ENCODE data around the gene SPNS1.
"Not testable (repeated sequence)": the region's sequence is repeated elsewhere in the genome, so short reads cannot be mapped to it uniquely, and the experiment has no call there.

The SPNS1 gene

DNA sequence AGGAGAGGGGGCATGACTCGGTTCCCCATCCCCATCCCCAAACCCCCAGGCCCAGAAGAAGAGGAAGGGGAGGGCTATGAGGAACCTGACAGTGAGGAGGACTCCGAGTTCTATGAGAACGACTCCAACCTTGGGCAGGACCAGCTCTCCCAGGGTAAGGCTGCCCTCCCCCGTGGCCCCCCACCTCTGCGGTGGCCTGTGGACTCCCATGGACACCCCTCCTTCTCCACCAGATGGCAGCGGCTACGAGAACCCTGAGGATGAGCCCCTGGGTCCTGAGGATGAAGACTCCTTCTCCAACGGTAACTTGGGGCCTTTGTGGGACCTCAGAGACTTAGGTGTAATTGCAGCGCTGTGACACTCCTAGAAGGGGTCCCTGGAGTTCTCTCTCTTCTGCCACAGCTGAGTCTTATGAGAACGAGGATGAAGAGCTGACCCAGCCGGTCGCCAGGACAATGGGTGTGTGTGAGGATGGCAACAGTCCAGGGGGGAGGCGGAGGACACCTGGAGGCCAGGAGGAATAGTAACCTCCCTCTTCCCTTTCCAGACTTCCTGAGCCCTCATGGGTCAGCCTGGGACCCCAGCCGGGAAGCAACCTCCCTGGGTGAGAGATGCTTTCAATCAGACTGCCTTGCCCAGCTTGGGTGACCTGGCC is 37.2 kb upstream of the SPNS1 start:
- no peak overlapping the region for H3K27ac ChIP-seq (ENCODE audit: low read depth, low read length, poor library complexity, severe bottlenecking)
- H3K36me3 ChIP-seq (ENCODE audit: insufficient read depth, low read length): peaks cover 42% of the 10 kb centered on the region
- no peak overlapping the region for H3K4me3 ChIP-seq (ENCODE audit: low read depth, low read length, poor library complexity, severe bottlenecking)
- no peak overlapping the region for H3K4me2 ChIP-seq (ENCODE audit: low read length)
- H3K9ac ChIP-seq (ENCODE audit: low read length): no peak overlapping the region
- no peaks in the 10 kb centered on the region for H3K9me2 ChIP-seq (ENCODE audit: low read depth, low read length)
- no peaks in the 10 kb centered on the region for H3K27me3 ChIP-seq (ENCODE audit: insufficient read depth, low read length)
- H3K9me3 ChIP-seq (ENCODE audit: low read length): no peaks in the 10 kb centered on the region
- H3F3A ChIP-seq (ENCODE audit: insufficient read depth, low read length): no peaks in the 10 kb centered on the region
- H2AFZ ChIP-seq (ENCODE audit: low read length): no peak overlapping the region
- no peaks in the 10 kb centered on the region for H4K20me1 ChIP-seq (ENCODE audit: insufficient read depth, low read length)
- H3K79me2 ChIP-seq (ENCODE audit: insufficient read depth, low read length): peaks cover 3% of the 10 kb centered on the region; the same call in 1 of the 2 replicates
- H3K4me1 ChIP-seq (ENCODE audit: insufficient read depth, low read length, severe bottlenecking): peaks cover 12% of the 10 kb centered on the region
- TF ChIP-seq, protein P1, sequence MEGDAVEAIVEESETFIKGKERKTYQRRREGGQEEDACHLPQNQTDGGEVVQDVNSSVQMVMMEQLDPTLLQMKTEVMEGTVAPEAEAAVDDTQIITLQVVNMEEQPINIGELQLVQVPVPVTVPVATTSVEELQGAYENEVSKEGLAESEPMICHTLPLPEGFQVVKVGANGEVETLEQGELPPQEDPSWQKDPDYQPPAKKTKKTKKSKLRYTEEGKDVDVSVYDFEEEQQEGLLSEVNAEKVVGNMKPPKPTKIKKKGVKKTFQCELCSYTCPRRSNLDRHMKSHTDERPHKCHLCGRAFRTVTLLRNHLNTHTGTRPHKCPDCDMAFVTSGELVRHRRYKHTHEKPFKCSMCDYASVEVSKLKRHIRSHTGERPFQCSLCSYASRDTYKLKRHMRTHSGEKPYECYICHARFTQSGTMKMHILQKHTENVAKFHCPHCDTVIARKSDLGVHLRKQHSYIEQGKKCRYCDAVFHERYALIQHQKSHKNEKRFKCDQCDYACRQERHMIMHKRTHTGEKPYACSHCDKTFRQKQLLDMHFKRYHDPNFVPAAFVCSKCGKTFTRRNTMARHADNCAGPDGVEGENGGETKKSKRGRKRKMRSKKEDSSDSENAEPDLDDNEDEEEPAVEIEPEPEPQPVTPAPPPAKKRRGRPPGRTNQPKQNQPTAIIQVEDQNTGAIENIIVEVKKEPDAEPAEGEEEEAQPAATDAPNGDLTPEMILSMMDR (IDR thresholded peaks at IDR 0.05; ENCODE audit: low read length): no peak
- no peak for TF ChIP-seq EZH2 (IDR thresholded peaks at IDR 0.05; ENCODE audit: borderline replicate concordance, low read length)

DNA sequence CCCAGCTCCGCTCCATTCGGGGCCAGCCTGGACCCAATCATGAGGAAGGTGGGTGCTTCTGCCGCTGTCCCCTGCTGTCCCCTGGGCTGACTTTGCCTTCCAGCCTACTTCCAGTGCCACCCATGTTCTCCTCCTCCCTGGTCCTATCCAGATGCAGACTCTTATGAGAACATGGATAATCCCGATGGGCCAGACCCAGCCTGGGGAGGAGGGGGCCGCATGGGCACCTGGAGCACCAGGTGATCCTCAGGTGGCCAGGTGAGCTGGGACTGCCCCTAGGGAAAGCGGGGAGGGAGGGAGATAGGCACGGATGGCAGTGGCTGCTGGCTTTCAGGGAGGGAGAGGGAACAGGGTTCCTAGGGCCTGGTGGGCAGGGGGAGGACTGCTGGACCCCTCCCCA is 35.9 kb upstream of the SPNS1 start:
- Histone ChIP-seq H4K20me1 (ENCODE audit: insufficient read depth, low read length) (no peaks in the 10 kb centered on the region), H3K27ac (ENCODE audit: low read depth, low read length, poor library complexity, severe bottlenecking) (no peak overlapping the region), H3K36me3 (ENCODE audit: insufficient read depth, low read length) (peaks cover 42% of the 10 kb centered on the region), H3K27me3 (ENCODE audit: insufficient read depth, low read length) (no peaks in the 10 kb centered on the region), H3K9ac (ENCODE audit: low read length) (no peak overlapping the region), H3K4me3 (ENCODE audit: low read depth, low read length, poor library complexity, severe bottlenecking) (no peak overlapping the region), H2AFZ (ENCODE audit: low read length) (no peak overlapping the region), H3K9me2 (ENCODE audit: low read depth, low read length) (no peaks in the 10 kb centered on the region), H3K4me1 (ENCODE audit: insufficient read depth, low read length, severe bottlenecking) (no peaks in the 10 kb centered on the region), H3K9me3 (ENCODE audit: low read length) (no peaks in the 10 kb centered on the region), H3K79me2 (ENCODE audit: insufficient read depth, low read length) (no peaks in the 10 kb centered on the region), H3F3A (ENCODE audit: insufficient read depth, low read length) (no peaks in the 10 kb centered on the region), H3K4me2 (ENCODE audit: low read length) (no peak overlapping the region)
- TF ChIP-seq EZH2 (IDR thresholded peaks at IDR 0.05; ENCODE audit: borderline replicate concordance, low read length): no peak
- TF ChIP-seq, protein P1 (IDR thresholded peaks at IDR 0.05; ENCODE audit: low read length): no peak

DNA sequence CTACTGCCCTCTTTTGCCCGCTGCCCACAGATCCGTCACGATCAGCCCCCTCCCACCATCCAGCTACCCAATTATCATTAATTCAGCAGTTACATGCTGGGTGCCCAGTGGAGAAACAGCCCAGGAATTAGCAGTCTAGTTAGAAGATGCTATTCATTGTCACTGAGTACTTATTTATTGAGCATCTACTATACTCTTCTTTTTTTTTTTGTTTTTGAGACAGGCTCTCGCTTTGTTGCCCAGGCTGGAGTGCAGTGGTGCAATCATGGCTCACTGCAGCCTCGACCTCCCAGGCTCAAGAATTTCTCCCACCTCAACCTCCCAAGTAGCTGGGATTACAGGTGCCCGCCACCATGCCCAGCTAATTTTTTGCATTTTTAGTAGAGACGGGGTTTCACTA is 34.8 kb upstream of the SPNS1 start:
- not testable (repeated sequence) for H3F3A ChIP-seq (ENCODE audit: insufficient read depth, low read length); H3K27ac ChIP-seq (ENCODE audit: low read depth, low read length, poor library complexity, severe bottlenecking); H3K4me2 ChIP-seq (ENCODE audit: low read length); H3K27me3 ChIP-seq (ENCODE audit: insufficient read depth, low read length); H3K9ac ChIP-seq (ENCODE audit: low read length); H3K4me3 ChIP-seq (ENCODE audit: low read depth, low read length, poor library complexity, severe bottlenecking); H3K4me1 ChIP-seq (ENCODE audit: insufficient read depth, low read length, severe bottlenecking); H3K9me3 ChIP-seq (ENCODE audit: low read length); H2AFZ ChIP-seq (ENCODE audit: low read length); H3K9me2 ChIP-seq (ENCODE audit: low read depth, low read length); H4K20me1 ChIP-seq (ENCODE audit: insufficient read depth, low read length); H3K79me2 ChIP-seq (ENCODE audit: insufficient read depth, low read length)
- peaks cover 33% of the 10 kb centered on the region for H3K36me3 ChIP-seq (ENCODE audit: insufficient read depth, low read length)

DNA sequence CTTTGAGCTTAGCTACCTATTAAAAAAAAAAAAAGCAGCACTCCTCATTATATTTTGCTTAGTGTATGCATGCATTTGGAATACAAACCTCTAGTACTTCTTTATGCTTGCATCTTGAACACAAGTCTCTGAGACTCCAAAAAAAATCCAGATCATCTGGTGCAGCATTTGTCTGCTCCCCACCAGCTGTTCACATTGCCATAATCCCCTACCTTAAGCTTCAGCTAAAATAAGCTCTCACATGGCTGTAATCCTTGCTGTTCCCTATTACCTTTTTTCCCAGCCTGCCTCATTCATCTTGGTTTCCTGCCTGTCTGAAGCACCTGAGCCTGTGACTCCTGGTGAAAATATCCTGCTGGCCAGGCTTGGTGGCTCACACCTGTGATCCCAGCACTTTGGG is 31.3 kb upstream of the SPNS1 start:
- H3K4me3 ChIP-seq (ENCODE audit: low read depth, low read length, poor library complexity, severe bottlenecking): no peak overlapping the region
- H3K9ac ChIP-seq (ENCODE audit: low read length): no peak overlapping the region
- H3K27me3 ChIP-seq (ENCODE audit: insufficient read depth, low read length): no peaks in the 10 kb centered on the region
- TF ChIP-seq, protein P1 (IDR thresholded peaks at IDR 0.05; ENCODE audit: low read length): no peak
- no peak for TF ChIP-seq EZH2 (IDR thresholded peaks at IDR 0.05; ENCODE audit: borderline replicate concordance, low read length)
- peaks cover 8% of the 10 kb centered on the region for H3K4me1 ChIP-seq (ENCODE audit: insufficient read depth, low read length, severe bottlenecking)
- no peaks in the 10 kb centered on the region for H3K9me2 ChIP-seq (ENCODE audit: low read depth, low read length)
- no peaks in the 10 kb centered on the region for H3K9me3 ChIP-seq (ENCODE audit: low read length)
- no peaks in the 10 kb centered on the region for H4K20me1 ChIP-seq (ENCODE audit: insufficient read depth, low read length)
- H3K27ac ChIP-seq (ENCODE audit: low read depth, low read length, poor library complexity, severe bottlenecking): no peak overlapping the region
- H2AFZ ChIP-seq (ENCODE audit: low read length): no peak overlapping the region
- H3K36me3 ChIP-seq (ENCODE audit: insufficient read depth, low read length): peaks cover 11% of the 10 kb centered on the region
- 0 out of 2 replicates have a peak, but pooled peaks cover 3% of the 10 kb centered on the region for H3F3A ChIP-seq (ENCODE audit: insufficient read depth, low read length)
- no peak overlapping the region for H3K4me2 ChIP-seq (ENCODE audit: low read length)
- no peaks in the 10 kb centered on the region for H3K79me2 ChIP-seq (ENCODE audit: insufficient read depth, low read length)
